SK-N-SH (cell line): ENCODE results near the gene PDE4B. TPM values are rescaled to one million over a fixed set of nuclear protein-coding genes. Genes with fewer than 3 reads are reported as not detected.

Source experiments
- CTCF ChIA-PET: fragments of 300-600, 350-600 bp; formaldehyde crosslinking; extraction: SDS; loops from one replicate; lab custom pipeline; 2021; lab: Yijun Ruan, JAX
- POLR2A ChIA-PET: fragments of 350-600 bp; sonication (Branson Sonifier 250); formaldehyde crosslinking; extraction: SDS; loops from one replicate; lab custom pipeline; 2020; ENCODE audit warnings: antibody characterized with exemption, inconsistent platforms; lab: Yijun Ruan, JAX
- DNase-seq: peaks from one replicate; pipeline ENCODE4 v3.0.0; 2012
- H2AFZ ChIP-seq: fragments of 200-600 bp; sonication (generic); 2 replicates; pipeline ENCODE4 v1.8.1; 2016; ENCODE audit warnings: antibody characterized with exemption, mild to moderate bottlenecking, low read depth
- H3F3A ChIP-seq: fragments of 200-600 bp; sonication (generic); replicated peaks from 2 replicates; pipeline ENCODE3; 2016; ENCODE audit warnings: antibody characterized with exemption, mild to moderate bottlenecking; ENCODE audit not compliant: insufficient read depth
- H3K27ac ChIP-seq, 2 experiments: fragments of 200-500 bp in 1 of 2; fragments of 200-600 bp in 1 of 2; sonication (Bioruptor generic) in 1 of 2; sonication (generic), shearing (Covaris generic) in 1 of 2; 2 replicates each; pipeline versions ENCODE4 v1.5.1 to v1.6.1; 2014 to 2016; ENCODE audit warnings: low read depth in 2 of 2, inconsistent platforms in 1 of 2, low read length in 1 of 2, mild to moderate bottlenecking in 1 of 2, mixed read lengths in 1 of 2
- H3K27me3 ChIP-seq: fragments of 200-600 bp; sonication (generic), shearing (Covaris generic); 2 replicates; pipeline ENCODE4 v1.6.1; 2016; ENCODE audit warnings: mixed run types; ENCODE audit not compliant: insufficient read depth
- H3K36me3 ChIP-seq, 2 experiments: fragments of 200-500 bp in 1 of 2; fragments of 200-600 bp in 1 of 2; sonication (Bioruptor generic) in 1 of 2; sonication (generic) in 1 of 2; replicated peaks in 1 of 2; 2 replicates each; pipeline versions ENCODE3 to v1.5.1; 2014 to 2016; ENCODE audit warnings: low read length in 1 of 2, mild to moderate bottlenecking in 1 of 2; ENCODE audit not compliant: insufficient read depth in 2 of 2, control insufficient read depth in 1 of 2
- H3K4me1 ChIP-seq, 2 experiments: fragments of 200-500 bp in 1 of 2; fragments of 200-600 bp in 1 of 2; sonication (Bioruptor generic) in 1 of 2; sonication (generic), shearing (Covaris generic) in 1 of 2; 2 replicates each; pipeline versions ENCODE4 v1.5.1 to v1.6.1; 2014 to 2016; ENCODE audit warnings: low read depth in 1 of 2, low read length in 1 of 2, mixed run types in 1 of 2; ENCODE audit not compliant: insufficient read depth in 2 of 2, control insufficient read depth in 1 of 2
- H3K4me2 ChIP-seq: fragments of 200-600 bp; sonication (generic), shearing (Covaris generic); 2 replicates; pipeline ENCODE4 v1.6.1; 2017; ENCODE audit warnings: mixed run types
- H3K4me3 ChIP-seq, 2 experiments: fragments of 200-500 bp in 1 of 2; fragments of 200-600 bp in 1 of 2; sonication (Bioruptor generic) in 1 of 2; sonication (generic), shearing (Covaris generic) in 1 of 2; 2 replicates each; pipeline versions ENCODE4 v1.5.1 to v1.8.1; 2014 to 2016; ENCODE audit warnings: low read depth in 2 of 2, inconsistent platforms in 1 of 2, low read length in 1 of 2, mild to moderate bottlenecking in 1 of 2, mixed read lengths in 1 of 2, moderate library complexity in 1 of 2
- H3K79me2 ChIP-seq: fragments of 200-600 bp; sonication (generic); 2 replicates; pipeline ENCODE4 v1.8.1; 2017; ENCODE audit warnings: mild to moderate bottlenecking; ENCODE audit not compliant: insufficient read depth
- H3K9ac ChIP-seq: fragments of 200-600 bp; sonication (generic); 2 replicates; pipeline ENCODE4 v1.6.1; 2017; ENCODE audit warnings: mixed run types
- H3K9me2 ChIP-seq: fragments of 200-600 bp; sonication (generic); 2 replicates; pipeline ENCODE4 v1.6.1; 2017; ENCODE audit warnings: mixed run types
- H3K9me3 ChIP-seq: fragments of 200-600 bp; sonication (generic); 2 replicates; pipeline ENCODE4 v1.6.1; 2017; ENCODE audit warnings: mixed run types, mild to moderate bottlenecking, moderate library complexity
- H4K20me1 ChIP-seq: fragments of 200-600 bp; sonication (generic); 2 replicates; pipeline ENCODE4 v1.6.1; 2017; ENCODE audit warnings: mild to moderate bottlenecking, mixed run types; ENCODE audit not compliant: insufficient read depth
- EP300 ChIP-seq, 2 experiments: IDR thresholded peaks; 2 replicates each; pipeline versions ENCODE4 v1.4.0 to v1.6.1; 2012; ENCODE audit warnings: borderline replicate concordance in 1 of 2, low read depth in 1 of 2, low read length in 1 of 2
- GATA2 ChIP-seq: sonication (generic); formaldehyde crosslinking; IDR thresholded peaks from 2 replicates; pipeline ENCODE4 v1.5.0; 2020; ENCODE audit warnings: mild to moderate bottlenecking, missing genetic modification reagents
- JUND ChIP-seq: IDR thresholded peaks from 2 replicates; pipeline ENCODE4 v1.4.0; 2012
- MXI1 ChIP-seq: IDR thresholded peaks from 2 replicates; pipeline ENCODE4 v1.6.1; 2012; ENCODE audit warnings: mild to moderate bottlenecking, low read depth, low read length, improper control_type of control experiment
- NFIC ChIP-seq: IDR thresholded peaks from 2 replicates; pipeline ENCODE4 v1.4.0; 2012; ENCODE audit warnings: borderline replicate concordance
- NRF1 ChIP-seq: IDR thresholded peaks from 2 replicates; pipeline ENCODE4 v1.6.1; 2012; ENCODE audit warnings: low read depth, mild to moderate bottlenecking, low read length
- RAD21 ChIP-seq: IDR thresholded peaks from 2 replicates; pipeline ENCODE4 v1.6.1; 2012; ENCODE audit warnings: mild to moderate bottlenecking, low read length
- RCOR1 ChIP-seq: fragments of 150-350 bp; IDR thresholded peaks from 2 replicates; pipeline ENCODE4 v1.6.1; 2017; ENCODE audit warnings: antibody characterized with exemption, low read length
- RFX5 ChIP-seq: IDR thresholded peaks from 2 replicates; pipeline ENCODE4 v1.6.1; 2012; ENCODE audit warnings: mild to moderate bottlenecking, improper control_type of control experiment, low read length
- SIN3A ChIP-seq: IDR thresholded peaks from 2 replicates; pipeline ENCODE4 v1.6.1; 2012; ENCODE audit warnings: low read depth, mild to moderate bottlenecking, low read length, moderate library complexity, borderline replicate concordance
- SMC3 ChIP-seq: IDR thresholded peaks from 2 replicates; pipeline ENCODE4 v1.6.1; 2012; ENCODE audit warnings: low read depth, low read length, improper control_type of control experiment
- TCF12 ChIP-seq: IDR thresholded peaks from 2 replicates; pipeline ENCODE4 v1.4.0; 2012
- YY1 ChIP-seq: IDR thresholded peaks from 2 replicates; pipeline ENCODE4 v1.4.0; 2012; ENCODE audit warnings: low read depth, mild to moderate bottlenecking
- WGBS: methylation state at CpG from one replicate; pipeline ENCODE4 v1.1.6; 2017; ENCODE audit warnings: low lambda C conversion rate; 5-methylcytosine and 5-hydroxymethylcytosine counted together
- polyA plus RNA-seq, 3 experiments: library from polyadenylated mRNA; depleted of rRNA; stranded (reverse); fragments of >200 nt; gene quantifications; 2 replicates each; pipeline ENCODE4 v1.2.3, GENCODE V29; 2012
- TF ChIP-seq, protein P1 (sequence below): IDR thresholded peaks from 2 replicates; pipeline ENCODE4 v1.4.0; 2012; ENCODE audit warnings: low read depth, borderline replicate concordance
- TF ChIP-seq, protein P2 (sequence below): IDR thresholded peaks from 2 replicates; pipeline ENCODE4; 2012
- TF ChIP-seq, protein P3 (sequence below): IDR thresholded peaks from 2 replicates; pipeline ENCODE4 v1.4.0; 2012; ENCODE audit warnings: low read depth
- TF ChIP-seq, protein P4 (sequence below): fragments of 150-350 bp; IDR thresholded peaks from 2 replicates; pipeline ENCODE4 v1.6.1; 2016; ENCODE audit warnings: mild to moderate bottlenecking, low read depth, low read length
- TF ChIP-seq, protein P5 (sequence below): fragments of 200-600 bp; sonication (generic); IDR thresholded peaks from 2 replicates; pipeline ENCODE4 v1.6.1; 2017; ENCODE audit warnings: antibody characterized with exemption, mild to moderate bottlenecking, moderate library complexity
- TF ChIP-seq, protein P6 (sequence below): IDR thresholded peaks from 2 replicates; pipeline ENCODE4 v1.4.0; 2012; ENCODE audit warnings: low read depth, borderline replicate concordance

The PDE4B gene
- polyA plus RNA-seq, 1 of the 3 experiments (the other 2 are of a cell fraction): 1.9 TPM

DNA sequence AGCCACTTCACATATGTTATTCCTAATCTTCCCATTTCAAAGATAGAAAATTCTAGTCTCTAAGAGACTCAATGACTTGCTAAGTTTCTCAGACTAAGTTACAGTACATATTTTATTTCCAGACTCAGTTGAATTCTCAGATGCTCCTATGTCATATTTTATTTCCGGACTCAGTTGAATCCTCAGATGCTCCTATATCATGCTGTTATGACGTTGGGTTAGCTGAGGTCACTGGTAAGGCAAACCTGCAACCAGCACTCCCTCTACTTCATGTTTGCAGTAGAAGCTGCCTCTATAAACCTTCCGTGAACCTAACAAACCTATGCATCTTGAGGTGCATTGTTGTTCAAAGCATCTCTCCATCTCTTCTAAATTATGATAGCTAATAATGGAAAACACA is 554.2 kb downstream of the PDE4B start (continued):
- no peak for TF ChIP-seq NRF1

DNA sequence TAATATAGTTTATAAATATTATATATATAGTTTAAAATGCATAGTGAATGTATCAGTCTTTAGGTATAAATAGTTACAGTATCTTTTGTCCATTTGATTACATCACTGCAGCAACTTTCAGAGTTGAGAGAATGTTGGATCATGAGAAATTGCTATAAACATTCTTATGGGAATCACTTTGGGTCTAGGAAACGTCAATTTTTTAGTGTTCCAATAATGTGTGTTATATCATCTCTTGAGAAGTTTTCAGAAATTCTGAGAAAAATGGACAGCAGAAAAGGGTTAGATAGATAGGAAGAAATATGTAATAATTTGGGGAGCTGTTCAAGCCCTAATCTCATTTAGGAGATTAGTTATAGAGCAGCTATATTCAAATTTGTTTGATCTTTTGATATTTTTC is 556.1 kb downstream of the PDE4B start:
- CTCF ChIA-PET: no interaction called here
- Histone ChIP-seq H3K36me3 (no peaks in the 10 kb centered on the region), H3K9ac (no peak overlapping the region), H3K4me2 (no peak overlapping the region), H3K9me3 (no peaks in the 10 kb centered on the region), H3K4me3 (no peak overlapping the region), H4K20me1 (no peaks in the 10 kb centered on the region), H3K27me3 (no peaks in the 10 kb centered on the region), H3K79me2 (no peaks in the 10 kb centered on the region), H3K27ac (no peak overlapping the region; a peak in 1 of 4 replicates), H3K4me1 (peaks cover 13 to 42% of the 10 kb centered on the region in 2 experiments; a peak in 3 of 4 replicates), H3K9me2 (no peaks in the 10 kb centered on the region), H3F3A (no peaks in the 10 kb centered on the region), H2AFZ (no peak overlapping the region)
- POLR2A ChIA-PET: no interaction called here
- DNase-seq: no peak
- TF ChIP-seq JUND: no peak
- TF ChIP-seq, protein P1, sequence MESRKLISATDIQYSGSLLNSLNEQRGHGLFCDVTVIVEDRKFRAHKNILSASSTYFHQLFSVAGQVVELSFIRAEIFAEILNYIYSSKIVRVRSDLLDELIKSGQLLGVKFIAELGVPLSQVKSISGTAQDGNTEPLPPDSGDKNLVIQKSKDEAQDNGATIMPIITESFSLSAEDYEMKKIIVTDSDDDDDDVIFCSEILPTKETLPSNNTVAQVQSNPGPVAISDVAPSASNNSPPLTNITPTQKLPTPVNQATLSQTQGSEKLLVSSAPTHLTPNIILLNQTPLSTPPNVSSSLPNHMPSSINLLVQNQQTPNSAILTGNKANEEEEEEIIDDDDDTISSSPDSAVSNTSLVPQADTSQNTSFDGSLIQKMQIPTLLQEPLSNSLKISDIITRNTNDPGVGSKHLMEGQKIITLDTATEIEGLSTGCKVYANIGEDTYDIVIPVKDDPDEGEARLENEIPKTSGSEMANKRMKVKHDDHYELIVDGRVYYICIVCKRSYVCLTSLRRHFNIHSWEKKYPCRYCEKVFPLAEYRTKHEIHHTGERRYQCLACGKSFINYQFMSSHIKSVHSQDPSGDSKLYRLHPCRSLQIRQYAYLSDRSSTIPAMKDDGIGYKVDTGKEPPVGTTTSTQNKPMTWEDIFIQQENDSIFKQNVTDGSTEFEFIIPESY: no peak
- TF ChIP-seq, protein P2, sequence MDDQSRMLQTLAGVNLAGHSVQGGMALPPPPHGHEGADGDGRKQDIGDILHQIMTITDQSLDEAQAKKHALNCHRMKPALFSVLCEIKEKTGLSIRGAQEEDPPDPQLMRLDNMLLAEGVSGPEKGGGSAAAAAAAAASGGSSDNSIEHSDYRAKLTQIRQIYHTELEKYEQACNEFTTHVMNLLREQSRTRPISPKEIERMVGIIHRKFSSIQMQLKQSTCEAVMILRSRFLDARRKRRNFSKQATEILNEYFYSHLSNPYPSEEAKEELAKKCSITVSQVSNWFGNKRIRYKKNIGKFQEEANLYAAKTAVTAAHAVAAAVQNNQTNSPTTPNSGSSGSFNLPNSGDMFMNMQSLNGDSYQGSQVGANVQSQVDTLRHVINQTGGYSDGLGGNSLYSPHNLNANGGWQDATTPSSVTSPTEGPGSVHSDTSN: no peak
- no peak for TF ChIP-seq EP300 (IDR thresholded peaks at IDR 0.05; ENCODE audit: borderline replicate concordance in 1 of 2, low read depth in 1 of 2, low read length in 1 of 2)
- no peak for TF ChIP-seq MXI1
- no peak for TF ChIP-seq NRF1
- TF ChIP-seq RCOR1: no peak
- TF ChIP-seq, protein P3, sequence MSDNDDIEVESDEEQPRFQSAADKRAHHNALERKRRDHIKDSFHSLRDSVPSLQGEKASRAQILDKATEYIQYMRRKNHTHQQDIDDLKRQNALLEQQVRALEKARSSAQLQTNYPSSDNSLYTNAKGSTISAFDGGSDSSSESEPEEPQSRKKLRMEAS: no peak
- TF ChIP-seq, protein P4, sequence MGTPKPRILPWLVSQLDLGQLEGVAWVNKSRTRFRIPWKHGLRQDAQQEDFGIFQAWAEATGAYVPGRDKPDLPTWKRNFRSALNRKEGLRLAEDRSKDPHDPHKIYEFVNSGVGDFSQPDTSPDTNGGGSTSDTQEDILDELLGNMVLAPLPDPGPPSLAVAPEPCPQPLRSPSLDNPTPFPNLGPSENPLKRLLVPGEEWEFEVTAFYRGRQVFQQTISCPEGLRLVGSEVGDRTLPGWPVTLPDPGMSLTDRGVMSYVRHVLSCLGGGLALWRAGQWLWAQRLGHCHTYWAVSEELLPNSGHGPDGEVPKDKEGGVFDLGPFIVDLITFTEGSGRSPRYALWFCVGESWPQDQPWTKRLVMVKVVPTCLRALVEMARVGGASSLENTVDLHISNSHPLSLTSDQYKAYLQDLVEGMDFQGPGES: no peak
- TF ChIP-seq, protein P5, sequence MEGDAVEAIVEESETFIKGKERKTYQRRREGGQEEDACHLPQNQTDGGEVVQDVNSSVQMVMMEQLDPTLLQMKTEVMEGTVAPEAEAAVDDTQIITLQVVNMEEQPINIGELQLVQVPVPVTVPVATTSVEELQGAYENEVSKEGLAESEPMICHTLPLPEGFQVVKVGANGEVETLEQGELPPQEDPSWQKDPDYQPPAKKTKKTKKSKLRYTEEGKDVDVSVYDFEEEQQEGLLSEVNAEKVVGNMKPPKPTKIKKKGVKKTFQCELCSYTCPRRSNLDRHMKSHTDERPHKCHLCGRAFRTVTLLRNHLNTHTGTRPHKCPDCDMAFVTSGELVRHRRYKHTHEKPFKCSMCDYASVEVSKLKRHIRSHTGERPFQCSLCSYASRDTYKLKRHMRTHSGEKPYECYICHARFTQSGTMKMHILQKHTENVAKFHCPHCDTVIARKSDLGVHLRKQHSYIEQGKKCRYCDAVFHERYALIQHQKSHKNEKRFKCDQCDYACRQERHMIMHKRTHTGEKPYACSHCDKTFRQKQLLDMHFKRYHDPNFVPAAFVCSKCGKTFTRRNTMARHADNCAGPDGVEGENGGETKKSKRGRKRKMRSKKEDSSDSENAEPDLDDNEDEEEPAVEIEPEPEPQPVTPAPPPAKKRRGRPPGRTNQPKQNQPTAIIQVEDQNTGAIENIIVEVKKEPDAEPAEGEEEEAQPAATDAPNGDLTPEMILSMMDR: no peak
- no peak for TF ChIP-seq SMC3
- no peak for TF ChIP-seq RFX5
- TF ChIP-seq TCF12: no peak
- TF ChIP-seq RAD21: no peak
- TF ChIP-seq, protein P6, sequence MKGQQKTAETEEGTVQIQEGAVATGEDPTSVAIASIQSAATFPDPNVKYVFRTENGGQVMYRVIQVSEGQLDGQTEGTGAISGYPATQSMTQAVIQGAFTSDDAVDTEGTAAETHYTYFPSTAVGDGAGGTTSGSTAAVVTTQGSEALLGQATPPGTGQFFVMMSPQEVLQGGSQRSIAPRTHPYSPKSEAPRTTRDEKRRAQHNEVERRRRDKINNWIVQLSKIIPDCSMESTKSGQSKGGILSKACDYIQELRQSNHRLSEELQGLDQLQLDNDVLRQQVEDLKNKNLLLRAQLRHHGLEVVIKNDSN: no peak
- TF ChIP-seq NFIC: no peak
- no peak for TF ChIP-seq YY1
- no peak for TF ChIP-seq SIN3A
- no peak for TF ChIP-seq GATA2
- 95% methylated on average over 1 of the region's 1 CpG for WGBS
